Measurements from ENCODE around the gene MORC2.

Gene MORC2

GRCh38 chr22:30948930-30949342, 19.6 kb downstream of the MORC2 start:
- no peak for TF ChIP-seq CTCF (conservative IDR thresholded peaks at IDR 0.05)
- TF ChIP-seq ZFX (IDR thresholded peaks at IDR 0.05): no peak
- no peak overlapping the region for H3K27ac ChIP-seq

- no peak overlapping the region for H3K27ac ChIP-seq
- TF ChIP-seq ZFX (IDR thresholded peaks at IDR 0.05) (no peak), CTCF (conservative IDR thresholded peaks at IDR 0.05) (peak; percentile 57)
These were observed 20.6 kb downstream of the MORC2 start for GRCh38 chr22:30947816-30948454.

GRCh38 chr22:30947173-30947815, 21.3 kb downstream of the MORC2 start:
- TF ChIP-seq CTCF (conservative IDR thresholded peaks at IDR 0.05) (no peak), ZFX (IDR thresholded peaks at IDR 0.05) (no peak)
- H3K27ac ChIP-seq: no peak overlapping the region

GRCh38 chr22:30946354-30946753, 22.2 kb downstream of the MORC2 start:
- H3K27ac ChIP-seq: no peak overlapping the region
- TF ChIP-seq CTCF (conservative IDR thresholded peaks at IDR 0.05) (no peak), ZFX (IDR thresholded peaks at IDR 0.05) (no peak)

GRCh38 chr22:30945653-30946052, 22.9 kb downstream of the MORC2 start:
- no peak overlapping the region for H3K27ac ChIP-seq
- TF ChIP-seq CTCF (conservative IDR thresholded peaks at IDR 0.05) (no peak), ZFX (IDR thresholded peaks at IDR 0.05) (no peak)

GRCh38 chr22:30944986-30945385, 23.6 kb downstream of the MORC2 start:
- TF ChIP-seq ZFX (IDR thresholded peaks at IDR 0.05): no peak
- TF ChIP-seq CTCF (conservative IDR thresholded peaks at IDR 0.05): no peak

GRCh38 chr22:30943368-30943767, 25.2 kb downstream of the MORC2 start:
- no peak overlapping the region for H3K27ac ChIP-seq
- no peak for TF ChIP-seq CTCF (conservative IDR thresholded peaks at IDR 0.05)
- TF ChIP-seq ZFX (IDR thresholded peaks at IDR 0.05): no peak

More at GRCh38 chr22:30944986-30945385, 23.6 kb downstream of the MORC2 start:
- H3K27ac ChIP-seq: no peak overlapping the region

All from C4-2B (cell line).